IMR-90 (cell line): ENCODE data around the gene APP.

ENCODE experiments used
- CEBPB ChIP-seq: IDR thresholded peaks from 2 replicates; pipeline ENCODE4 v1.6.1; 2012; ENCODE audit warnings: low read depth, low read length, improper control_type of control experiment
- CTCF ChIP-seq: conservative IDR thresholded peaks from 2 replicates; pipeline ENCODE4 v1.5.1; 2012; ENCODE audit warnings: mild to moderate bottlenecking, low read depth, low read length, improper control_type of control experiment
- POLR2A ChIP-seq: IDR thresholded peaks from 2 replicates; pipeline ENCODE4 v1.6.1; 2012; ENCODE audit warnings: mild to moderate bottlenecking, low read depth, low read length
- RFX5 ChIP-seq: IDR thresholded peaks from 2 replicates; pipeline ENCODE4 v1.8.0; 2012; ENCODE audit warnings: low read depth, mild to moderate bottlenecking, low read length, moderate library complexity

DNA sequence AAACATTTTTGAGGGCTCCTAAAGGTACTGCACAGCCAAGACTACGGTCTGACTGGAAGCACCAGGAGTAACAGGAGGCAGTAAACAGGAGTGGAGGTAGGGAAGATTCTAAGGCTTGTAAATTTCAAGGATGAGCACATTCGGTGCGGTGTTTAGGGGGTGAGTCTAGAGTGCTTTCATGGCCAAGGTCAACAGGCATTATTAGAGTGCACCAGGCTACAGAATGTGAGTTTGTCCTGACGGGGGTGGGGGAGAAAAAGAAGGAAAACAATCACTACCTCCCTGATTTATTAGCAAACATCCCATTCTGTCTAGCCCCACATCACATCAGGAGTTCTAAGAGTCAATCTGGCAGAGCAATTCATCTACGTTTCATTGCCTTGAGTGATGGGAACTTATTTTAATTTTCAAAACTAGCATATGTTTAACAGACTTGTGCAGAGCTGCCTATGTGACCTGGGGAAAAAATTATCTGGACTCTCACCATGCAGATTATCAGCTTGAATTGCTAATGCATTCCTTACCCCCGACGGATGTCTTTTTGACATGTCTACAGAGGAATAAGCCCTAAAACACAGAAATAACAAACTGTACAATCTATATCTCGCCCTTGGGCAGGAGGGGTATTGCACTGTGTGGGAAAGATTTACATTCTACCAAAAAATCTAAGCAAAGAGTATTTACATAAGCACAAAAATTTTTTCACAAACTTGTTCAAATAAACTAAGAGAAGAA, 45.0 kb downstream of the APP start:
- TF ChIP-seq CTCF, result no peak
- TF ChIP-seq CEBPB, result no peak
- TF ChIP-seq RFX5, result no peak
- no peak for TF ChIP-seq POLR2A
